Gastrocnemius medialis (tissue), 4 donors: ENCODE results near the gene SRPK2.

Source experiments
- POLR2A ChIP-seq, 2 donors: fragments of 450-650 bp; IDR thresholded peaks; one replicate each; pipeline ENCODE4 v1.6.1; 2017; ENCODE audit warnings: antibody characterized with exemption in 2 of 2, mild to moderate bottlenecking in 2 of 2, moderate library complexity in 2 of 2
- TF ChIP-seq, protein P1 (sequence below), 5 experiments: fragments of 450-650 bp in 3 of 5; fragments of 200-600 bp in 2 of 5; sonication (generic) in 2 of 5; IDR thresholded peaks in 4 of 5; conservative IDR thresholded peaks in 1 of 5; 1 replicate in 4 of 5; 2 replicates in 1 of 5; pipeline ENCODE4 v1.5.1; 2016 to 2019; ENCODE audit warnings: antibody characterized with exemption in 5 of 5, mild to moderate bottlenecking in 3 of 5, moderate library complexity in 3 of 5

- TF ChIP-seq, protein P1, sequence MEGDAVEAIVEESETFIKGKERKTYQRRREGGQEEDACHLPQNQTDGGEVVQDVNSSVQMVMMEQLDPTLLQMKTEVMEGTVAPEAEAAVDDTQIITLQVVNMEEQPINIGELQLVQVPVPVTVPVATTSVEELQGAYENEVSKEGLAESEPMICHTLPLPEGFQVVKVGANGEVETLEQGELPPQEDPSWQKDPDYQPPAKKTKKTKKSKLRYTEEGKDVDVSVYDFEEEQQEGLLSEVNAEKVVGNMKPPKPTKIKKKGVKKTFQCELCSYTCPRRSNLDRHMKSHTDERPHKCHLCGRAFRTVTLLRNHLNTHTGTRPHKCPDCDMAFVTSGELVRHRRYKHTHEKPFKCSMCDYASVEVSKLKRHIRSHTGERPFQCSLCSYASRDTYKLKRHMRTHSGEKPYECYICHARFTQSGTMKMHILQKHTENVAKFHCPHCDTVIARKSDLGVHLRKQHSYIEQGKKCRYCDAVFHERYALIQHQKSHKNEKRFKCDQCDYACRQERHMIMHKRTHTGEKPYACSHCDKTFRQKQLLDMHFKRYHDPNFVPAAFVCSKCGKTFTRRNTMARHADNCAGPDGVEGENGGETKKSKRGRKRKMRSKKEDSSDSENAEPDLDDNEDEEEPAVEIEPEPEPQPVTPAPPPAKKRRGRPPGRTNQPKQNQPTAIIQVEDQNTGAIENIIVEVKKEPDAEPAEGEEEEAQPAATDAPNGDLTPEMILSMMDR (IDR thresholded peaks at IDR 0.05 in 4 of 5, conservative IDR thresholded peaks at IDR 0.05 in 1 of 5): no peak
- no peak for TF ChIP-seq POLR2A (IDR thresholded peaks at IDR 0.05)
Observed at GRCh38 chr7:105337529-105337928, 51.2 kb downstream of the SRPK2 start.
